ENCODE measurements around the gene BBLN. TPM values are rescaled to one million over a fixed set of nuclear protein-coding genes. Genes with fewer than 3 reads are reported as not detected.

Gene BBLN
- total RNA-seq, 1 donor from 2014 or later = 406 TPM

DNA sequence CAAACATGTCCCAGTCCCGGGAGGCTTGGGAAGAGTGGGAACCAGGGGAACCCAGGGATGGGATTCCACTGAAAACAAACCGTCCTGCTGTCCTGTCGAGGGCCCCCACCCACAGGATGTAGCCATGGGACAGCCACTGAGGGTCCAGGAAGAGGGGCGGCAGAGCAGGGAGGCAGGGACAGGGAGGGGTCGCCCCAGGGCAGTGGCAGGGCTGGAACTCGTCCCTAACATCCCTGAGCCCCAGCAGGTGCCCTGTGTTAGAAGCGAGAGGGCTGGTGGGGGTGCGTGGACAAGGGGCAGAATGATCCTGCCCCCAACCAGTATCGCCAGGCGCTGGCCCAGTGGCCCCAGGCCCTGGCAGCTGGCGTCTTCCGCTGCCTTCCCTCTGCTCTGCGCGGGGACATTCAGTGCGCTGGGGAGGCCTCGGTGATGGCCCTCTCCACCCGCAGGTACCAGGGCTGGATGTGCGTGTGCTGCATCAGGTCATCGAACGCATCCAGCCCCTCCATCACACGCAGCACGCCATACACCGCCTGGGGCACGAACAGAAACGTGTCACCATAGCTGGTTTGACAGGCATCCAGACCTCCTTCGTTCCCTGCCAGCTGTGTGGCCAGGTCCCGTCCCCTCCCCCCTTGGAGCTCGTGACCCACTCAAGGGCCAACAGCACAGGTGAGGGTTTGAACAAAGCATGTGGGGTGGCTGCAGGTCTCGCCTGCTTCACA, 39.2 kb upstream of the BBLN start:
- DNase-seq (ENCODE audit: low read depth) = no peak
- H3K36me3 ChIP-seq (ENCODE audit: control insufficient read depth, insufficient read depth, low read length) = peaks cover 1% of the 10 kb centered on the region
- TF ChIP-seq, protein P1, sequence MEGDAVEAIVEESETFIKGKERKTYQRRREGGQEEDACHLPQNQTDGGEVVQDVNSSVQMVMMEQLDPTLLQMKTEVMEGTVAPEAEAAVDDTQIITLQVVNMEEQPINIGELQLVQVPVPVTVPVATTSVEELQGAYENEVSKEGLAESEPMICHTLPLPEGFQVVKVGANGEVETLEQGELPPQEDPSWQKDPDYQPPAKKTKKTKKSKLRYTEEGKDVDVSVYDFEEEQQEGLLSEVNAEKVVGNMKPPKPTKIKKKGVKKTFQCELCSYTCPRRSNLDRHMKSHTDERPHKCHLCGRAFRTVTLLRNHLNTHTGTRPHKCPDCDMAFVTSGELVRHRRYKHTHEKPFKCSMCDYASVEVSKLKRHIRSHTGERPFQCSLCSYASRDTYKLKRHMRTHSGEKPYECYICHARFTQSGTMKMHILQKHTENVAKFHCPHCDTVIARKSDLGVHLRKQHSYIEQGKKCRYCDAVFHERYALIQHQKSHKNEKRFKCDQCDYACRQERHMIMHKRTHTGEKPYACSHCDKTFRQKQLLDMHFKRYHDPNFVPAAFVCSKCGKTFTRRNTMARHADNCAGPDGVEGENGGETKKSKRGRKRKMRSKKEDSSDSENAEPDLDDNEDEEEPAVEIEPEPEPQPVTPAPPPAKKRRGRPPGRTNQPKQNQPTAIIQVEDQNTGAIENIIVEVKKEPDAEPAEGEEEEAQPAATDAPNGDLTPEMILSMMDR (IDR thresholded peaks at IDR 0.05; ENCODE audit: insufficient read depth, low read length, poor library complexity, severe bottlenecking) = no peak
- H3K4me3 ChIP-seq (ENCODE audit: low read depth, low read length) = no peak overlapping the region
- H3K27me3 ChIP-seq (ENCODE audit: control insufficient read depth, insufficient read depth, low read length) = no peaks in the 10 kb centered on the region

- no peak for DNase-seq (ENCODE audit: low read depth)
- no peak overlapping the region for H3K4me3 ChIP-seq (ENCODE audit: low read depth, low read length)
- TF ChIP-seq, protein P1 (IDR thresholded peaks at IDR 0.05; ENCODE audit: insufficient read depth, low read length, poor library complexity, severe bottlenecking) = no peak
These were observed 38.6 kb upstream of the BBLN start for GRCh38 chr9:128121466-128121810.

GRCh38 chr9:128121924-128122808, 37.9 kb upstream of the BBLN start:
- Histone ChIP-seq H3K36me3 (ENCODE audit: control insufficient read depth, insufficient read depth, low read length) (peaks cover 1% of the 10 kb centered on the region), H3K27me3 (ENCODE audit: control insufficient read depth, insufficient read depth, low read length) (no peaks in the 10 kb centered on the region), H3K4me3 (ENCODE audit: low read depth, low read length) (no peak overlapping the region)
- DNase-seq (ENCODE audit: low read depth) = no peak
- TF ChIP-seq, protein P1 (IDR thresholded peaks at IDR 0.05; ENCODE audit: insufficient read depth, low read length, poor library complexity, severe bottlenecking) = no peak

More at GRCh38 chr9:128121466-128121810, 38.6 kb upstream of the BBLN start:
- Histone ChIP-seq H3K27me3 (ENCODE audit: control insufficient read depth, insufficient read depth, low read length) (no peaks in the 10 kb centered on the region), H3K36me3 (ENCODE audit: control insufficient read depth, insufficient read depth, low read length) (peaks cover 1% of the 10 kb centered on the region)

DNA sequence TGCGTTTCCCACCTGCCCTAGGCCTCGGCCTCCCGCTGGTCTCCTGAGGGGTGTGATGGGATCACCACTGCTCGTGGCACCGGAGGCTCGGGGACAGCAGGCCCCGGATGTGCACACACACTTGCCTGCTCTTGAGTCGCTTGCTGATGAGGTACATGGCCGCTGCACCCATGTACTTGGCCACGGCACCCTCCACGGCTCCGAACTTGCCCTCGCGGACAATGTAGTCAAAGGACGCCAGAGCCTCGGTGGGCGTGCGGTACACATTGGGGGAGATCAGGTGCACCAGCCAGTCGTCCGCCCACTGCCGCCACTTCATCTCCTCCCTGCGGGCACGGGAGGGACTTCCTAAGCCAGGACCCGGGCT, 37.3 kb upstream of the BBLN start:
- TF ChIP-seq, protein P1 (IDR thresholded peaks at IDR 0.05; ENCODE audit: insufficient read depth, low read length, poor library complexity, severe bottlenecking) = no peak
- Histone ChIP-seq H3K27me3 (ENCODE audit: control insufficient read depth, insufficient read depth, low read length) (no peaks in the 10 kb centered on the region), H3K36me3 (ENCODE audit: control insufficient read depth, insufficient read depth, low read length) (peaks cover 1% of the 10 kb centered on the region), H3K4me3 (ENCODE audit: low read depth, low read length) (no peak overlapping the region)
- no peak for DNase-seq (ENCODE audit: low read depth)

DNA sequence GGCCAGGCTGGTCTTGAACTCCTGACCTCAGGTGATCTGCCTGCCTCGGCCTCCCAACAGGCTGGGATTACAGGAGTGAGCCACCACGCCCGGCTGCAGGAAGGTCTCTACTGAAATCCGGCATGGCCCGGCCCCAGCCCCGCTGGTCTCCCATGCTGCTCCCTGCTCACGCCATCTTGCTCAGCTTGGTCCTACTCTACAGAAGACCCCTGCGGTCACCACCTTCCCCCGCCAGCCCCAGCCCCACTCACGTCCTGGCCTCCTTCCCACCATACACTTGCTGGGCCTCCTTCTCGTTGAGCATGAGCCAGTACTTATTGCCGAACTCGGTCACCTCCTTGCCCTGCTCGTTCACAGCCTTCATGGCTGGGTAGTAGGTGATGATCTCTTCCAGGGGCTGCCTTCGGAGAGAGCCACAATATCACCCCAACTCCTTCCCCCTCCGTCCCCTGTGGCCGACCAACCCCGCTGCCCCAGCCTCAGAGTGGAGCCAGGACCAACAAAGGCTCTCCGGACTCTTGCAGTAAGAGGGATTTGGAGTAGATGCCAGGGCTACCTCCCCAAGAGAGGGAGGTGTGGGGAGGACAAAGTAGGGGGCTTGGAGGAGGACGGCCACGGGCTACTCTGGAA, 36.5 kb upstream of the BBLN start:
- TF ChIP-seq, protein P1 (IDR thresholded peaks at IDR 0.05; ENCODE audit: insufficient read depth, low read length, poor library complexity, severe bottlenecking) = no peak
- no peak for DNase-seq (ENCODE audit: low read depth)
- Histone ChIP-seq H3K4me3 (ENCODE audit: low read depth, low read length) (no peak overlapping the region), H3K36me3 (ENCODE audit: control insufficient read depth, insufficient read depth, low read length) (peaks cover 1% of the 10 kb centered on the region), H3K27me3 (ENCODE audit: control insufficient read depth, insufficient read depth, low read length) (no peaks in the 10 kb centered on the region)

All from kidney epithelial cell (primary cell).